HG02642 (cell line): ENCODE results near the gene PLBD2.

Experiments used
- ATAC-seq: cut with Tn5 transposase; IDR thresholded peaks from one replicate; pipeline ENCODE4 v1.9.1; 2021; ENCODE audit warnings: mild to moderate bottlenecking; ENCODE audit not compliant: unreplicated experiment, poor library complexity

Gene PLBD2

GRCh38 chr12:113437729-113438100 lies 79.3 kb downstream of the PLBD2 start:
- ATAC-seq, result no peak

- ATAC-seq, result no peak
Measured at GRCh38 chr12:113438523-113439300, 80.3 kb downstream of the PLBD2 start.

GRCh38 chr12:113439301-113439597 lies 80.9 kb downstream of the PLBD2 start:
- no peak for ATAC-seq

DNA sequence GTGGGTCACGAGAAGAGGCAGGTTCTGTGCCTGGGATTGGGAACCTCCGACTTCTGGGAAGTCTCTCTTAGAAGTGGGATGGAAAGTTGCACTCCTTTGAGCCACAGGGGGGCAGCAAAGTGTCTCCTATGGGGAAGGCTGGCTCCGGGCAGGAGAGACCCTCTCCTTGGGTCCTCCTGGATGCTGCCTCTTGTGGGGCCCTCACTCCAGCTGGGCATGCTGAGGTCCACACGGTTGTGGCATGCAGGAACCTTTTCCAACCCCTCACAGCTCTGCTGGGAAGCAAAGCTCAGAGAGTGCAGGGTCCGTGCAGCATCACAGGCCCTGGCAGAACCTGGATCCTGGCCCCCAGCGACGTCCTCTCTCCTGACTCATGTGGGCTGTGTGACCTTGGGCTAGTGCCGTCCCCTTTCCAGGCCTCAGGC lies 81.2 kb downstream of the PLBD2 start:
- no peak for ATAC-seq

- no peak for ATAC-seq
Measured at GRCh38 chr12:113440336-113440735, 81.9 kb downstream of the PLBD2 start.
